Gastrocnemius medialis (tissue), 4 donors: ENCODE measurements around the gene PTPRN2. TPM values are rescaled to one million over a fixed set of nuclear protein-coding genes. Genes with fewer than 3 reads are reported as not detected.
"Not testable (repeated sequence)": the region's sequence is repeated elsewhere in the genome, so short reads cannot be mapped to it uniquely, and the experiment has no call there.

Experiments used
- ATAC-seq, 2 donors: fragments of 150-250 bp; one replicate each; pipeline ENCODE4 v1.9.1; 2016
- DNase-seq, 2 donors: peaks; one replicate each; pipeline ENCODE4 v3.0.0-alpha.2; 2019
- H3K27ac ChIP-seq, 4 donors: fragments of 200-600 bp; sonication (generic); 1 replicate in 1 of 4; 2 replicates in 3 of 4; pipeline ENCODE4 v1.5.1; 2016 to 2018; ENCODE audit warnings: mild to moderate bottlenecking in 2 of 4, moderate library complexity in 1 of 4
- H3K27me3 ChIP-seq, 3 donors: fragments of 200-600 bp; sonication (generic) in 2 of 3; 1 replicate in 1 of 3; 2 replicates in 2 of 3; pipeline versions ENCODE4 v1.5.1 to v1.6.0; 2016 to 2019; ENCODE audit warnings: mild to moderate bottlenecking in 1 of 3, moderate library complexity in 1 of 3
- H3K36me3 ChIP-seq, 2 donors: fragments of 200-600 bp; sonication (generic) in 1 of 2; one replicate each; pipeline ENCODE4 v1.5.1; 2017 to 2018
- H3K4me1 ChIP-seq, 2 donors: fragments of 200-600 bp; sonication (generic) in 1 of 2; one replicate each; pipeline ENCODE4 v1.5.1; 2016 to 2017; ENCODE audit warnings: mild to moderate bottlenecking in 2 of 2
- H3K4me3 ChIP-seq, 4 donors: fragments of 200-600 bp; sonication (generic) in 3 of 4; 1 replicate in 1 of 4; 2 replicates in 3 of 4; pipeline ENCODE4 v1.5.1; 2016 to 2019; ENCODE audit warnings: mild to moderate bottlenecking in 2 of 4
- H3K9me3 ChIP-seq, 3 donors: fragments of 200-600 bp; sonication (generic) in 2 of 3; 1 replicate in 1 of 3; 2 replicates in 2 of 3; pipeline ENCODE4 v1.5.1; 2016 to 2019
- CTCF ChIP-seq, 5 experiments: fragments of 450-650 bp in 3 of 5; fragments of 200-600 bp in 2 of 5; sonication (generic) in 2 of 5; IDR thresholded peaks in 4 of 5; conservative IDR thresholded peaks in 1 of 5; 1 replicate in 4 of 5; 2 replicates in 1 of 5; pipeline ENCODE4 v1.5.1; 2016 to 2019; ENCODE audit warnings: antibody characterized with exemption in 5 of 5, mild to moderate bottlenecking in 3 of 5, moderate library complexity in 3 of 5
- POLR2A ChIP-seq, 2 donors: fragments of 450-650 bp; IDR thresholded peaks; one replicate each; pipeline ENCODE4 v1.6.1; 2017; ENCODE audit warnings: antibody characterized with exemption in 2 of 2, mild to moderate bottlenecking in 2 of 2, moderate library complexity in 2 of 2
- in situ Hi-C, 4 donors: fragments of 200-750 bp; cut with MboI; loops; one replicate each; pipeline versions ENCODE4 v1.15.0 to v1.8.0; 2017; ENCODE audit warnings: low sequenced_read_pairs in 4 of 4
- intact Hi-C: fragments of 100-400 bp; cut with DNase I; formaldehyde crosslinking; loops from one replicate; pipeline ENCODE4 v1.15.1; 2023; ENCODE audit warnings: low total_unique reads
- total RNA-seq, 4 donors: library from RNA; depleted of rRNA; stranded (reverse); fragments of >200 nt; gene quantifications; one replicate each; pipeline versions ENCODE4 v1.1.0 to v1.2.3, GENCODE V29; 2016

The PTPRN2 gene
- total RNA-seq, 4 donors from 2014 or later, result 0.66 to 0.85 (median 0.81) TPM

GRCh38 chr7:158295966-158296797 is 291.4 kb downstream of the PTPRN2 start:
- no peaks in the 10 kb centered on the region for H3K27me3 ChIP-seq
- in situ Hi-C loops (no loop called here), intact Hi-C loops (no loop called here)
- no peaks in the 10 kb centered on the region for H3K9me3 ChIP-seq
- DNase-seq (no peak), ATAC-seq (no peak)
- H3K4me3 ChIP-seq, result no peak overlapping the region
- H3K4me1 ChIP-seq, result no peaks in the 10 kb centered on the region
- H3K36me3 ChIP-seq, result no peaks in the 10 kb centered on the region
- no peak for TF ChIP-seq POLR2A (IDR thresholded peaks at IDR 0.05)
- TF ChIP-seq CTCF (IDR thresholded peaks at IDR 0.05 in 4 of 5, conservative IDR thresholded peaks at IDR 0.05 in 1 of 5), result no peak
- H3K27ac ChIP-seq, result no peak overlapping the region

GRCh38 chr7:158294468-158295215 is 293.0 kb downstream of the PTPRN2 start:
- DNase-seq, H3K27ac ChIP-seq, H3K9me3 ChIP-seq, H3K27me3 ChIP-seq, H3K4me1 ChIP-seq, H3K4me3 ChIP-seq, ATAC-seq, intact Hi-C loops, in situ Hi-C loops, H3K36me3 ChIP-seq: not testable (repeated sequence)

- Histone ChIP-seq H3K4me3 (no peak overlapping the region), H3K4me1 (no peaks in the 10 kb centered on the region), H3K27me3 (no peaks in the 10 kb centered on the region), H3K9me3 (peaks cover 0 to 15% (median 0%) of the 10 kb centered on the region in 3 donors), H3K36me3 (no peaks in the 10 kb centered on the region), H3K27ac (no peak overlapping the region)
- intact Hi-C loops, result no loop called here
- DNase-seq (no peak), ATAC-seq (no peak)
- TF ChIP-seq CTCF (IDR thresholded peaks at IDR 0.05 in 4 of 5, conservative IDR thresholded peaks at IDR 0.05 in 1 of 5) (no peak), POLR2A (IDR thresholded peaks at IDR 0.05) (no peak)
- in situ Hi-C loops, result no loop called here
These were observed 294.7 kb downstream of the PTPRN2 start for GRCh38 chr7:158292948-158293347.

- no peak for TF ChIP-seq CTCF (IDR thresholded peaks at IDR 0.05 in 4 of 5, conservative IDR thresholded peaks at IDR 0.05 in 1 of 5)
- no peak for TF ChIP-seq POLR2A (IDR thresholded peaks at IDR 0.05)
- H3K36me3 ChIP-seq, result no peaks in the 10 kb centered on the region
- no peaks in the 10 kb centered on the region for H3K27me3 ChIP-seq
- H3K27ac ChIP-seq, result no peak overlapping the region
- H3K9me3 ChIP-seq, result peaks cover 0 to 17% (median 0%) of the 10 kb centered on the region in 3 donors
- in situ Hi-C loops, result no loop called here
- H3K4me3 ChIP-seq, result no peak overlapping the region
- no peak for DNase-seq
- intact Hi-C loops, result no loop called here
- ATAC-seq, result no peak
- no peaks in the 10 kb centered on the region for H3K4me1 ChIP-seq
These were observed 295.6 kb downstream of the PTPRN2 start for GRCh38 chr7:158291998-158292397.
